ENCODE data around the gene QSOX2. TPM values are rescaled to one million over a fixed set of nuclear protein-coding genes. Genes with fewer than 3 reads are reported as not detected.

QSOX2 gene
- total and polyA plus RNA-seq, 2 experiments from 2014 or later: 9.2 to 29.2 TPM

DNA sequence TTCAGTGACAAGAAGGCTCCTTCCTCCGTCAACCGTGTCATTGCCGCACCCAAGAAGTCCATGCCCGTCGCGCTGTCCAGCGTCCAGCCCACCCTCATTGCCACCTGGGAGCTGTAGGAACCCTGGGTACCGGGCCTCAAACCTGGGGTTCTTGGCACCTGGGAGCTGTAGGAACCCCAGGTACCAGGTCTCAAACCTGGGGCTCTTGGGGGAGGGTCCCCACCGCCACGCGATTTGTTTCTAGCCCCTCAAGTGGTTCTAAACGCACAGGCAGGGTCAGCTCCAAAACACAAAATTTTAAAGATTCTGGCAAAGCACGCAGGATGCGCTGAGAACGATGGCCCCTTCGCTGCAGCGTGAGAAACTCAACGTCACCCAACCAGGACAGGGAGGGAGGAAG, 58.4 kb downstream of the QSOX2 start (continued):
- no peak for TF ChIP-seq ETS1 (IDR thresholded peaks at IDR 0.05)
- TF ChIP-seq, protein P1, sequence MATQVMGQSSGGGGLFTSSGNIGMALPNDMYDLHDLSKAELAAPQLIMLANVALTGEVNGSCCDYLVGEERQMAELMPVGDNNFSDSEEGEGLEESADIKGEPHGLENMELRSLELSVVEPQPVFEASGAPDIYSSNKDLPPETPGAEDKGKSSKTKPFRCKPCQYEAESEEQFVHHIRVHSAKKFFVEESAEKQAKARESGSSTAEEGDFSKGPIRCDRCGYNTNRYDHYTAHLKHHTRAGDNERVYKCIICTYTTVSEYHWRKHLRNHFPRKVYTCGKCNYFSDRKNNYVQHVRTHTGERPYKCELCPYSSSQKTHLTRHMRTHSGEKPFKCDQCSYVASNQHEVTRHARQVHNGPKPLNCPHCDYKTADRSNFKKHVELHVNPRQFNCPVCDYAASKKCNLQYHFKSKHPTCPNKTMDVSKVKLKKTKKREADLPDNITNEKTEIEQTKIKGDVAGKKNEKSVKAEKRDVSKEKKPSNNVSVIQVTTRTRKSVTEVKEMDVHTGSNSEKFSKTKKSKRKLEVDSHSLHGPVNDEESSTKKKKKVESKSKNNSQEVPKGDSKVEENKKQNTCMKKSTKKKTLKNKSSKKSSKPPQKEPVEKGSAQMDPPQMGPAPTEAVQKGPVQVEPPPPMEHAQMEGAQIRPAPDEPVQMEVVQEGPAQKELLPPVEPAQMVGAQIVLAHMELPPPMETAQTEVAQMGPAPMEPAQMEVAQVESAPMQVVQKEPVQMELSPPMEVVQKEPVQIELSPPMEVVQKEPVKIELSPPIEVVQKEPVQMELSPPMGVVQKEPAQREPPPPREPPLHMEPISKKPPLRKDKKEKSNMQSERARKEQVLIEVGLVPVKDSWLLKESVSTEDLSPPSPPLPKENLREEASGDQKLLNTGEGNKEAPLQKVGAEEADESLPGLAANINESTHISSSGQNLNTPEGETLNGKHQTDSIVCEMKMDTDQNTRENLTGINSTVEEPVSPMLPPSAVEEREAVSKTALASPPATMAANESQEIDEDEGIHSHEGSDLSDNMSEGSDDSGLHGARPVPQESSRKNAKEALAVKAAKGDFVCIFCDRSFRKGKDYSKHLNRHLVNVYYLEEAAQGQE (IDR thresholded peaks at IDR 0.05; ENCODE audit: unreplicated experiment): no peak
- TF ChIP-seq ZNF114 (CRISPR knock-in tag; IDR thresholded peaks at IDR 0.05): no peak
- no peak for TF ChIP-seq ZNF331 (CRISPR knock-in tag; IDR thresholded peaks at IDR 0.05; ENCODE audit: low read depth)
- no peak for TF ChIP-seq EZH2 (IDR thresholded peaks at IDR 0.05; ENCODE audit: low read depth, unreplicated experiment)
- no peak for TF ChIP-seq NANOG (IDR thresholded peaks at IDR 0.05; ENCODE audit: borderline replicate concordance)

DNA sequence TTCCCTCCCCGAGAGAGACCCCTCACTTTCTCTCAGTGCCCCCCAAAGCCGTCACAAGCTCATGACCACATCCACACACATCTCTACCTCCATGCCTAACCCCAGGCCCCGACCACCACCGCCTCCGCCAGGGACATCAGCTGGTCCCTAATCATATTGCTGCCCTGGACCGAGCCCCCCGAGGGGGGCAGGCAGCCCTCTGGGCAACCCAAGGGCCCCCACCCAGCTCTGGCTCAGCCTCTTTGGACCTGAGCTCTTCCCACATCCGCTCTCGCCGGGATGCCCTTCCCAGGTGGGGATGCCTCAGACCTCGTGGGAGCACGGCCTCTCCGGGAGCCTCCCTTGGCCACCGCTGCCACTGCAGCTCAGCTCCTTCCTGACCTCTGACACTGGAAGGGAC, 59.2 kb downstream of the QSOX2 start:
- H3K27me3 Mint-ChIP-seq (ENCODE audit: insufficient read depth, low read depth, poor library complexity): peaks cover 23% of the 10 kb centered on the region
- peaks cover 16% of the 10 kb centered on the region for H3K4me1 Mint-ChIP-seq
- H3K4me1 ChIP-seq (ENCODE audit: insufficient read depth): peaks cover 5% of the 10 kb centered on the region; the same call in 1 of the 2 replicates
- H3K4me3 Mint-ChIP-seq: no peak overlapping the region
- H3K27me3 ChIP-seq (ENCODE audit: insufficient read depth): peaks cover 12% of the 10 kb centered on the region
- no peaks in the 10 kb centered on the region for H3F3A ChIP-seq (replicated peaks; ENCODE audit: low read depth)
- no peak for DNase-seq (ENCODE audit: low spot score)
- no peak overlapping the region for H3K4me2 ChIP-seq
- H3K79me2 ChIP-seq (replicated peaks; ENCODE audit: insufficient read depth): no peaks in the 10 kb centered on the region
- no peaks in the 10 kb centered on the region for H3K9me3 Mint-ChIP-seq
- H3K9me2 ChIP-seq (ENCODE audit: insufficient read depth): no peaks in the 10 kb centered on the region
- no peak overlapping the region for H3K27ac Mint-ChIP-seq
- no peak overlapping the region for H3K4me3 ChIP-seq
- no peaks in the 10 kb centered on the region for H4K20me1 ChIP-seq (replicated peaks; ENCODE audit: insufficient read depth)
- no peaks in the 10 kb centered on the region for H3K36me3 ChIP-seq (ENCODE audit: insufficient read depth)
- no peaks in the 10 kb centered on the region for H3K36me3 Mint-ChIP-seq (ENCODE audit: low read depth)
- no peak overlapping the region for H2AFZ ChIP-seq
- no peak for ATAC-seq
- no peak overlapping the region for H3K27ac ChIP-seq (ENCODE audit: low read depth)
- TF ChIP-seq, protein P2, sequence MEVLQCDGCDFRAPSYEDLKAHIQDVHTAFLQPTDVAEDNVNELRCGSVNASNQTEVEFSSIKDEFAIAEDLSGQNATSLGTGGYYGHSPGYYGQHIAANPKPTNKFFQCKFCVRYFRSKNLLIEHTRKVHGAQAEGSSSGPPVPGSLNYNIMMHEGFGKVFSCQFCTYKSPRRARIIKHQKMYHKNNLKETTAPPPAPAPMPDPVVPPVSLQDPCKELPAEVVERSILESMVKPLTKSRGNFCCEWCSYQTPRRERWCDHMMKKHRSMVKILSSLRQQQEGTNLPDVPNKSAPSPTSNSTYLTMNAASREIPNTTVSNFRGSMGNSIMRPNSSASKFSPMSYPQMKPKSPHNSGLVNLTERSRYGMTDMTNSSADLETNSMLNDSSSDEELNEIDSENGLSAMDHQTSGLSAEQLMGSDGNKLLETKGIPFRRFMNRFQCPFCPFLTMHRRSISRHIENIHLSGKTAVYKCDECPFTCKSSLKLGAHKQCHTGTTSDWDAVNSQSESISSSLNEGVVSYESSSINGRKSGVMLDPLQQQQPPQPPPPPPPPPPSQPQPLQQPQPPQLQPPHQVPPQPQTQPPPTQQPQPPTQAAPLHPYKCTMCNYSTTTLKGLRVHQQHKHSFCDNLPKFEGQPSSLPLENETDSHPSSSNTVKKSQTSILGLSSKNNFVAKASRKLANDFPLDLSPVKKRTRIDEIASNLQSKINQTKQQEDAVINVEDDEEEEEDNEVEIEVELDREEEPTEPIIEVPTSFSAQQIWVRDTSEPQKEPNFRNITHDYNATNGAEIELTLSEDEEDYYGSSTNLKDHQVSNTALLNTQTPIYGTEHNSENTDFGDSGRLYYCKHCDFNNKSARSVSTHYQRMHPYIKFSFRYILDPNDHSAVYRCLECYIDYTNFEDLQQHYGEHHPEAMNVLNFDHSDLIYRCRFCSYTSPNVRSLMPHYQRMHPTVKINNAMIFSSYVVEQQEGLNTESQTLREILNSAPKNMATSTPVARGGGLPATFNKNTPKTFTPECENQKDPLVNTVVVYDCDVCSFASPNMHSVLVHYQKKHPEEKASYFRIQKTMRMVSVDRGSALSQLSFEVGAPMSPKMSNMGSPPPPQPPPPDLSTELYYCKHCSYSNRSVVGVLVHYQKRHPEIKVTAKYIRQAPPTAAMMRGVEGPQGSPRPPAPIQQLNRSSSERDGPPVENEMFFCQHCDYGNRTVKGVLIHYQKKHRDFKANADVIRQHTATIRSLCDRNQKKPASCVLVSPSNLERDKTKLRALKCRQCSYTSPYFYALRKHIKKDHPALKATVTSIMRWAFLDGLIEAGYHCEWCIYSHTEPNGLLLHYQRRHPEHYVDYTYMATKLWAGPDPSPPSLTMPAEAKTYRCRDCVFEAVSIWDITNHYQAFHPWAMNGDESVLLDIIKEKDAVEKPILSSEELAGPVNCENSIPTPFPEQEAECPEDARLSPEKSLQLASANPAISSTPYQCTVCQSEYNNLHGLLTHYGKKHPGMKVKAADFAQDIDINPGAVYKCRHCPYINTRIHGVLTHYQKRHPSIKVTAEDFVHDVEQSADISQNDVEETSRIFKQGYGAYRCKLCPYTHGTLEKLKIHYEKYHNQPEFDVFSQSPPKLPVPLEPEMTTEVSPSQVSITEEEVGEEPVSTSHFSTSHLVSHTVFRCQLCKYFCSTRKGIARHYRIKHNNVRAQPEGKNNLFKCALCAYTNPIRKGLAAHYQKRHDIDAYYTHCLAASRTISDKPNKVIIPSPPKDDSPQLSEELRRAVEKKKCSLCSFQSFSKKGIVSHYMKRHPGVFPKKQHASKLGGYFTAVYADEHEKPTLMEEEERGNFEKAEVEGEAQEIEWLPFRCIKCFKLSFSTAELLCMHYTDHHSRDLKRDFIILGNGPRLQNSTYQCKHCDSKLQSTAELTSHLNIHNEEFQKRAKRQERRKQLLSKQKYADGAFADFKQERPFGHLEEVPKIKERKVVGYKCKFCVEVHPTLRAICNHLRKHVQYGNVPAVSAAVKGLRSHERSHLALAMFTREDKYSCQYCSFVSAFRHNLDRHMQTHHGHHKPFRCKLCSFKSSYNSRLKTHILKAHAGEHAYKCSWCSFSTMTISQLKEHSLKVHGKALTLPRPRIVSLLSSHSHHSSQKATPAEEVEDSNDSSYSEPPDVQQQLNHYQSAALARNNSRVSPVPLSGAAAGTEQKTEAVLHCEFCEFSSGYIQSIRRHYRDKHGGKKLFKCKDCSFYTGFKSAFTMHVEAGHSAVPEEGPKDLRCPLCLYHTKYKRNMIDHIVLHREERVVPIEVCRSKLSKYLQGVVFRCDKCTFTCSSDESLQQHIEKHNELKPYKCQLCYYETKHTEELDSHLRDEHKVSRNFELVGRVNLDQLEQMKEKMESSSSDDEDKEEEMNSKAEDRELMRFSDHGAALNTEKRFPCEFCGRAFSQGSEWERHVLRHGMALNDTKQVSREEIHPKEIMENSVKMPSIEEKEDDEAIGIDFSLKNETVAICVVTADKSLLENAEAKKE (CRISPR knock-in tag; IDR thresholded peaks at IDR 0.05): no peak
- no peak for TF ChIP-seq CTCF (conservative IDR thresholded peaks at IDR 0.05; ENCODE audit: low read depth in 2 of 2)
- TF ChIP-seq, protein P1 (IDR thresholded peaks at IDR 0.05; ENCODE audit: unreplicated experiment): no peak
- TF ChIP-seq EZH2 (IDR thresholded peaks at IDR 0.05; ENCODE audit: low read depth, unreplicated experiment): no peak
